RWPE1 (cell line): ENCODE results near the gene DESI2.
"Not testable (repeated sequence)": the region's sequence is repeated elsewhere in the genome, so short reads cannot be mapped to it uniquely, and the experiment has no call there.

Source experiments
- CTCF ChIA-PET: fragments of 350-600 bp; sonication (Branson Sonifier 250); formaldehyde crosslinking; extraction: SDS; loops from one replicate; lab custom pipeline; 2021; lab: Yijun Ruan, JAX
- POLR2A ChIA-PET: fragments of 400-600 bp; formaldehyde crosslinking; extraction: SDS; loops from one replicate; lab custom pipeline; 2020; ENCODE audit warnings: antibody characterized with exemption; ENCODE audit not compliant: low non-redundant PET; lab: Yijun Ruan, JAX
- DNase-seq: peaks from one replicate; pipeline ENCODE4 v3.0.0; 2012; ENCODE audit warnings: low spot score
- H3K27ac ChIP-seq: fragments of 450-650 bp; 2 replicates; pipeline ENCODE4 v1.5.1; 2017
- TF ChIP-seq, protein P1 (sequence below): fragments of 450-650 bp; conservative IDR thresholded peaks from 2 replicates; pipeline ENCODE4 v1.5.1; 2017; ENCODE audit warnings: low read depth, mild to moderate bottlenecking

DESI2 gene

DNA sequence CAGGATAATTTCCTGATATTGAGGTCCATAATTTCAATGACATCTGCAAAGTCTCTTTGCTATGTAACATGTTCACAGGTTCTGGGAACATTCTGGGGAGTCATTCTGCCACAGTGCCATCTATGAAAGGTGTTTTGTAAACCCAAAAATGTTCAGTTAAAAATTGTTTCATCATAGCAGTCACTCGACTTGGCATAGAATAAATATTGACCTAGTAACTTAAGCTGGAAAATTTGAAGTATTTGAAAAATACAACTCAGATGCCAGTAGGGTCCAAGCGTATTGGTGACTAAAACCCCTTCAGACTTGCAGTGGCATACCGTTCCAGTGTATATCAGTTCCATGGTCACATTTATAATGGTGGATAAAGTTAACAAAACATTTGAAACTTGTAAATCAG, 6.8 kb downstream of the DESI2 start:
- no peak for DNase-seq
- ChIA-PET POLR2A (no interaction called here), CTCF (interaction anchor here (0.6 kb wide), 1 partner anchor 26 kb away, joined by 3 read pairs; no protein-coding TSS in a partner anchor)

DNA sequence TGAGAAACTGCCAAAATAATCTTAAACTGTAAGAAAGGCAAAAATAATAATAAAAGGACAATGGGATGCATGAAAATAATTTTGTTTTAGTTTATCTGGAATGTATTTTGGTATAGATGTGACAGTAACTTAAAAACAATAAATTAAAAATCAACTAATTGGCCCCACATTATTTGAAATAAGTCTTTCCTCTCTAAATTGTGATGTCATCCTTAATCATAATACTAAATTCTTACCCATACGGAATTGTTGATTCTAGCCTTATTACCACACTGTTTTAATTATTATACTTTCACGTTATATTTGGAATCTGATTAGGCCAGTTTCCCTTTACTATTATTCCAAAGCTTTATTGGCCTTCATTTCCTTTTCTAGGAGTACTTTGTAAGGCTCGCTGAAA, 7.7 kb downstream of the DESI2 start:
- TF ChIP-seq, protein P1, sequence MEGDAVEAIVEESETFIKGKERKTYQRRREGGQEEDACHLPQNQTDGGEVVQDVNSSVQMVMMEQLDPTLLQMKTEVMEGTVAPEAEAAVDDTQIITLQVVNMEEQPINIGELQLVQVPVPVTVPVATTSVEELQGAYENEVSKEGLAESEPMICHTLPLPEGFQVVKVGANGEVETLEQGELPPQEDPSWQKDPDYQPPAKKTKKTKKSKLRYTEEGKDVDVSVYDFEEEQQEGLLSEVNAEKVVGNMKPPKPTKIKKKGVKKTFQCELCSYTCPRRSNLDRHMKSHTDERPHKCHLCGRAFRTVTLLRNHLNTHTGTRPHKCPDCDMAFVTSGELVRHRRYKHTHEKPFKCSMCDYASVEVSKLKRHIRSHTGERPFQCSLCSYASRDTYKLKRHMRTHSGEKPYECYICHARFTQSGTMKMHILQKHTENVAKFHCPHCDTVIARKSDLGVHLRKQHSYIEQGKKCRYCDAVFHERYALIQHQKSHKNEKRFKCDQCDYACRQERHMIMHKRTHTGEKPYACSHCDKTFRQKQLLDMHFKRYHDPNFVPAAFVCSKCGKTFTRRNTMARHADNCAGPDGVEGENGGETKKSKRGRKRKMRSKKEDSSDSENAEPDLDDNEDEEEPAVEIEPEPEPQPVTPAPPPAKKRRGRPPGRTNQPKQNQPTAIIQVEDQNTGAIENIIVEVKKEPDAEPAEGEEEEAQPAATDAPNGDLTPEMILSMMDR = no peak
- DNase-seq = no peak
- POLR2A ChIA-PET = no interaction called here
- no peak overlapping the region for H3K27ac ChIP-seq
- CTCF ChIA-PET = no interaction called here

More for the DNA sequence above, 6.8 kb downstream of the DESI2 start:
- TF ChIP-seq, protein P1 = no peak
- H3K27ac ChIP-seq = no peak overlapping the region

DNA sequence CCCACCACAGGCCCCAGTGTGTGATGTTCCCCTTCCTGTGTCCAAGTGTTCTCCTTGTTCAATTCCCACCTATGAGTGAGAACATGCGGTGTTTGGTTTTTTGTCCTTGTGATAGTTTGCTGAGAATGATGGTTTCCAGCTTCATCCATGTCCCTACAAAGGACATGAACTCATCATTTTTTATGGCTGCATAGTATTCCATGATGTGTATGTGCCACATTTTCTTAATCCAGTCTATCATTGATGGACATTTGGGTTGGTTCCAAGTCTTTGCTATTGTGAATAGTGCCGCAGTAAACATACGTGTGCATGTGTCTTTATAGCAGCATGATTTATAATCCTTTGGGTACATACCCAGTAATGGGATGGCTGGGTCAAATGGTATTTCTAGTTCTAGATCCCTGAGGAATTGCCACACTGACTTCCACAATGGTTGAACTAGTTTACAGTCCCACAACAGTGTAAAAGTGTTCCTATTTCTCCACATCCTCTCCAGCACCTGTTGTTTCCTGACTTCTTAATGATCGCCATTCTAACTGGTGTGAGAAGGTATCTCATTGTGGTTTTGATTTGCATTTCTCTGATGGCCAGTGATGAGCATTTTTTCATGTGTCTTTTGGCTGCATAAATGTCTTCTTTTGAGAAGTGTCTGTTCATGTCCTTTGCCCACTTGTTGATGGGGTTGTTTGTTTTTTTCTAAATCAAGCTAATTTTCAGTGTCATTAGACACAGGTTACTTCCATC, 8.8 kb downstream of the DESI2 start:
- H3K27ac ChIP-seq, POLR2A ChIA-PET, DNase-seq, CTCF ChIA-PET: not testable (repeated sequence)

DNA sequence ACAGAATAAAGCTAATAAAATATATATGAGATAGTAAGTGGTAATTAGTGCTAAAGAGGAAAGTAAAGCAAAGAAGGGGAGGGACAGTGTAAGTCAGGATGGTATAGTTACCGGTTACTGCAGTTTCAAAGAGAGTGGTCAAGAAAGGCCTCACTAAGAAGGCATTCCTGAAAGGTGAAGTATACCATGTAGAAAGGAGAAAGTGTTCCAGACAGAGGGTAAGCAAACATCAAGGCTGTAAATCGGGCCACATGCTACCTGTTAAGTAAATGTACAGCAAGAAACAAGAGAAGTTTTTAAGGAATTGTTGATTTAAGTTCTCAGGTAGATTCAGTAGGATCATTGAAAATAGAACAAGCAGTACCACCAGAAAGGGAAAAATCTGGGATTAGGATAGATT, 9.7 kb downstream of the DESI2 start:
- no peak overlapping the region for H3K27ac ChIP-seq
- no peak for DNase-seq
- CTCF ChIA-PET = no interaction called here
- POLR2A ChIA-PET = no interaction called here
- TF ChIP-seq, protein P1 = no peak

DNA sequence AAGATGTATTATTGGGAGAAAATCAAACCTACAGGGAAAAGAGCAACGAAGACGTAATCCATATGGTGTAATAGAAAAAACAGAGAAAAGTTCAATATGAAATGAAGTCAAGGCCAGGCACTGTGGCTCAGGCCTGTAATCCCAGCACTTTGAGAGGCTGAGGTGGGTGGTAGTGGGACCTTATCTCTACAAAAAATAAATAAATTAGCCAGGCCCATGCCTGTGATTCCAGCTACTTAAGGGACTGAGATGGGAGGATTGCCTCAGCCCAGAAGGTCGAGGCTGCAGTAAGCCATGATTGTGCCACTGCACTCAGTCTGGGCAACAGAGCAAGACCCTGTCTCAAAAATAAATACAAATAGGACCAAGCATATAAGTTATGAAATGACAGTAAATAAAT, 11.4 kb downstream of the DESI2 start:
- TF ChIP-seq, protein P1 = no peak
- H3K27ac ChIP-seq = no peak overlapping the region
- CTCF ChIA-PET = no interaction called here
- no peak for DNase-seq
- POLR2A ChIA-PET = no interaction called here

DNA sequence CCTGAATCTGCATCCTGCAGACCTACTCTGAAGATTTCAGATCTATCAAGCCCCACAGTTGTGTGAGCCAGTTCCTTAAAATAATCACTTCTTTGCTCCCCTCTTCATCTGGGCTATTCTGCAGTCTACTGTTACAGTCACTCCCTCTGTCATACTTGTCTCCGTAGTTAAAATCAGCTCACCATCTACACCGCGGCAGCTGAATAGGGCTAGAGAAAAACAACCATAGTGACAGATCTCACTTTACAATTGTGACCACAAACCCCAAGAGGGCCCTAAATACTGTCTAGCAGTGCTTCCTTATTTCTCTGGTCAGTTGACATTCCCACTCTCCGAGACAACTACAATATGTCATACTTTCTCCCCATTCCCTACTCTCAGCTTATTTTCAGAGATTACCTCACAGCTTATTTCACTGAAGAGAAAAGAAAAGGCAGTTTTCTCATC, 12.9 kb downstream of the DESI2 start:
- no peak for DNase-seq
- TF ChIP-seq, protein P1 = no peak
- CTCF ChIA-PET = no interaction called here
- POLR2A ChIA-PET = no interaction called here
- no peak overlapping the region for H3K27ac ChIP-seq

DNA sequence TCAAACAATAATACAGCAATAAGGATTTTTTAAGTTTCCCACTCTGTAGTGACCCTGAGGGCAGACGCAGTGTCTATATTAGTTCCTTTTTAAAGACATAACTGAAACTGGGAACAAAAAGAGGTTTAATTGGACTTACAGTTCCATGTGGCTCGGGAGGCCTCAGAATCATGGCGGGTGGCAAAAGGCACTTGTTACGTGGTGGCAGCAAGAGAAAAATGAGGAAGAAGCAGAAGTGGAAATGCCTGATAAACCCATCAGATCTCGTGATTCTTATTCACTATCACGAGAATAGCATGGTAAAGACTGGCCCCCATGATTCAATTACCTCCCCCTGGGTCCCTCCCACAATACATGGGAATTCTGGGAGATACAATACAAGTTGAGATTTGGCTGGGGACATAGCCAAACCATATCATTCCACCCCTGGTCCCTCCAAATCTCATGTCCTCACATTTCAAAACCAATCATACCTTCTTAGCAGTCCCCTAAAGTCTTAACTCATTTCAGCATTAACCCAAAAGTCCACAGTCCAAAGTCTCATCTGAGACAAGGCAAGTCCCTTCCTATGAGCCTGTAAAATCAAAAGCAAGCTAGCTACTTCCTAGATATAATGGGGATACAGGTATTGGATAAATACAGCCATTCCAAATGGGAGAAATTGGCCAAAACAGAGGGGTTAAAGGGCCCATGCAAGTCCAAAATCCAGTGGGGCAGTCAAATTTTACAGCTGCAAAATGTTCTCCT, 13.9 kb downstream of the DESI2 start:
- POLR2A ChIA-PET, DNase-seq, H3K27ac ChIP-seq: not testable (repeated sequence)

More for the DNA sequence above, 13.9 kb downstream of the DESI2 start:
- CTCF ChIA-PET = not testable (repeated sequence)
